GM19455 (cell line): ENCODE data around the gene RAP2B.
"Not testable (repeated sequence)": the region's sequence is repeated elsewhere in the genome, so short reads cannot be mapped to it uniquely, and the experiment has no call there.

Experiments
- ATAC-seq: cut with Tn5 transposase; IDR thresholded peaks from one replicate; pipeline ENCODE4 v1.9.1; 2021; ENCODE audit not compliant: unreplicated experiment

The RAP2B gene

GRCh38 chr3:153190923-153191322 lies 28.9 kb downstream of the RAP2B start:
- no peak for ATAC-seq

GRCh38 chr3:153192327-153192726 lies 30.3 kb downstream of the RAP2B start:
- ATAC-seq: no peak

DNA sequence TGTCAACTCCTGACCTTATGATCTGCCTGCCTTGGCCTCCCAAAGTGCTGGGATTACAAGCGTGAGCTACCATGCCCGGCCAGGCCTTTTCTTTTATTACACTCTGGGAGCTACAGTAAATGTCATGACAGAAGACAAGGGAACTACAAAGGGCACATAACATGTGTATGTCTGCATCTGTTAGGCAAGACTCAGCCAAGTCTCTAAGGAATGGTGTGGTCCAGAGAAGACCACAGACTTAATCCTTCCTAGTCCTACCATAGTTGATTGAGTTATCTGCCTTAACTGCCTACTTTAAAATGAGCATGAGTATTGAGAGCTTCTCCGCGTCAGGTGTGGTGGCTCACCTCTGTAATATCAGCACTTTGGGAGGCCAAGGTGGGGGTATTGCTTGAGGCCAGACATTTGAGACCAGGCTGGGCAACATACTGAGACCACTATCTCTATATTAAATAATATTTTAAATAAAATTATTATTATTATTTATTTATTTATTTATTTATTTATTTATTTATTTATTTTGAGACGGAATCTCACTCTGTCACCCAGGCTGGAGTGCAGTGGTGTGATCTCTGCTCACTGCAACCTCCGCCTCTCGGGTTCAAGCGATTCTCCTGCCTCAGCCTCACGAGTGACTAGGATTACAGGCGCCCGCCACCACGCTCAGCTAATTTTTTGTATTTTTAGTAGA lies 31.9 kb downstream of the RAP2B start:
- ATAC-seq: not testable (repeated sequence)

GRCh38 chr3:153195349-153195879 lies 33.4 kb downstream of the RAP2B start:
- ATAC-seq: no peak

DNA sequence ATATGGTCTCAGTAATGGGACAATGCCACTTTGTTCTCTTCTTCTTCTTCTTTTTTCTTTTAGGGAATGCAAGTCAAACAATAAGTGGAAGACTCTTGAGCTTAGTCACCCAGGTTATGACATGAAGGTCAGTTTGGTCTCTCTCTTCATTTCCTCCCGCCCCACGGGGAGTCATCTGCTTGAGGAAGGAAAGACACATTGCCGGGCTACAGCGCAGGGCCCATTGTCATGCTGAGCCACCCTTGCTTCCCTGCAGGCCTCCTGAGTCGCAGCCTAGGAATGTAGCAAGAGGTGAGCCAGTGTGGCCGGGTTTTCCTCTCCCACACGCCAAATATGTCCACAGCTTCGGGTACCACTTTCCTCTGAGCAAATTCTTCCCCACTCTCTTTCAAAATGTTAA lies 47.6 kb downstream of the RAP2B start:
- ATAC-seq: no peak

DNA sequence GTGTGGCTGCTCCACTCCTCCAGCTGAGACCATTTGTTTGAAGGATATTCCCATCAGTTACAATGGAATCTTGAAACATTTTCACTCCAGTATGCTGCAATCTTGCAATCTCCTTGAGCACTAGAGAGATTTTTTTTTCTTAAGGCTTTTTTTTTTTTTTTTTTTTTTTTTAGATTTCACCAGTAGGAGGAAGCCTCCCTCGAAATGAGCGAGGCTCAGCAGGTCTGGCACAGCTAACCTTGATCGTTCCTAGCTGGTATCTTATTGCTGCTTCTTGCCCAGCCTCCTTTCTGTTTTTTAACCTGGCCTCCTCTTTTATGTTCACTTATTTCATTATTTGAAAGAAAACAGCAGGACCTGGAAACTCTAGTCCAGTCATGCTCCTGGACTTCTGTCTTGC lies 48.1 kb downstream of the RAP2B start:
- no peak for ATAC-seq

DNA sequence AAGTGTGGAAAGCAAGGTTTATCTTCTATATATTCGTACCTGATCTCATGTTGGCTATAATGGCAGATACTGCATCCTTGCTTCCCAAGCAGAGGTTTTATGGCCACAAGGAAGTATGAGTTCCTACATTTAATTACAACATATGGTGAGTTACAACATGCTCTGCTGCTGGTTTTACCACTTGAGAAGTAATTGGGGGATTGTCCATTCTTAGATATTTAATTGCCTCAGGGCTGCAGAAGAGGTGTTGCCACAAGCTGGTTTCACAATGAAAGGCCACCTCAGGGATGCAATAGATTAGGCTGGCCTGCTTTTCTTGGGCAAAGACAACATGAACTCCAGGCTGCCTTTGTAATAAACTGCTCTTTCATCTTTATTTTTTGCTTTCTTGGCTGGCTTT lies 48.6 kb downstream of the RAP2B start:
- ATAC-seq: no peak

- no peak for ATAC-seq
These were observed 53.5 kb downstream of the RAP2B start for GRCh38 chr3:153215497-153215896.

- no peak for ATAC-seq
These were observed 53.9 kb downstream of the RAP2B start for GRCh38 chr3:153215966-153216365.

GRCh38 chr3:153216928-153217327 lies 54.9 kb downstream of the RAP2B start:
- ATAC-seq: no peak

DNA sequence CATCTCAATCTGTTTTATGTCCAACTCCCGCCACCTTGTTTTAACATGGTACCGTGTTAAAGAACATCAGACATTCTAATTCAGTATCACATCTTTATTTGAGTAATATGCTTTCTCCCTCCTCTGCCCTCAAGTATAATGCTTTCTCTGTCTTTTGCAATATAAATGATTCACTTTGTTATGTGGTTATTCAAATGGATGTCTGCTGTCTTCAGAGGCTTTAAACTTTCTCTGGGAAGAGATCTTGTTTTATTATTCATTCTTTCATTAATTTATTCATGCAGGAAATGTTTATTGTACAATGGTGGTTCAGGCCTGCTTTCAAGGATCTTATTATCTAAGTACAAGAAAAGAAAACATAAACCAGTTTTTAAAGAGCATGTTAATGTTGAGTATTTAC lies 57.1 kb downstream of the RAP2B start:
- ATAC-seq: no peak
